Right lobe of liver (tissue), 4 donors: ENCODE measurements around the gene PTPRK.

Experiments
- POLR2A ChIP-seq: fragments of 450-650 bp; IDR thresholded peaks from one replicate; pipeline ENCODE4 v1.6.1; 2017; ENCODE audit warnings: antibody characterized with exemption, mild to moderate bottlenecking
- TF ChIP-seq, protein P1 (sequence below), 4 donors: fragments of 200-600 bp in 3 of 4; fragments of 450-650 bp in 1 of 4; IDR thresholded peaks; one replicate each; pipeline versions ENCODE4 v1.5.1 to v1.8.0; 2016 to 2022; ENCODE audit warnings: antibody characterized with exemption in 4 of 4, mild to moderate bottlenecking in 2 of 4
- donor health status: DM: no; HTN: no; CAD: no.
- donor health status: DM: no; HTN: no; CAD: no.
- donor health status: DM: no; HTN: yes; CAD: no.

- TF ChIP-seq, protein P1, sequence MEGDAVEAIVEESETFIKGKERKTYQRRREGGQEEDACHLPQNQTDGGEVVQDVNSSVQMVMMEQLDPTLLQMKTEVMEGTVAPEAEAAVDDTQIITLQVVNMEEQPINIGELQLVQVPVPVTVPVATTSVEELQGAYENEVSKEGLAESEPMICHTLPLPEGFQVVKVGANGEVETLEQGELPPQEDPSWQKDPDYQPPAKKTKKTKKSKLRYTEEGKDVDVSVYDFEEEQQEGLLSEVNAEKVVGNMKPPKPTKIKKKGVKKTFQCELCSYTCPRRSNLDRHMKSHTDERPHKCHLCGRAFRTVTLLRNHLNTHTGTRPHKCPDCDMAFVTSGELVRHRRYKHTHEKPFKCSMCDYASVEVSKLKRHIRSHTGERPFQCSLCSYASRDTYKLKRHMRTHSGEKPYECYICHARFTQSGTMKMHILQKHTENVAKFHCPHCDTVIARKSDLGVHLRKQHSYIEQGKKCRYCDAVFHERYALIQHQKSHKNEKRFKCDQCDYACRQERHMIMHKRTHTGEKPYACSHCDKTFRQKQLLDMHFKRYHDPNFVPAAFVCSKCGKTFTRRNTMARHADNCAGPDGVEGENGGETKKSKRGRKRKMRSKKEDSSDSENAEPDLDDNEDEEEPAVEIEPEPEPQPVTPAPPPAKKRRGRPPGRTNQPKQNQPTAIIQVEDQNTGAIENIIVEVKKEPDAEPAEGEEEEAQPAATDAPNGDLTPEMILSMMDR (IDR thresholded peaks at IDR 0.05), result no peak
- no peak for TF ChIP-seq POLR2A
Observed at GRCh38 chr6:128531696-128532095, 11.3 kb upstream of the PTPRK start.
